ENCODE data around the gene SDF4.

DNA sequence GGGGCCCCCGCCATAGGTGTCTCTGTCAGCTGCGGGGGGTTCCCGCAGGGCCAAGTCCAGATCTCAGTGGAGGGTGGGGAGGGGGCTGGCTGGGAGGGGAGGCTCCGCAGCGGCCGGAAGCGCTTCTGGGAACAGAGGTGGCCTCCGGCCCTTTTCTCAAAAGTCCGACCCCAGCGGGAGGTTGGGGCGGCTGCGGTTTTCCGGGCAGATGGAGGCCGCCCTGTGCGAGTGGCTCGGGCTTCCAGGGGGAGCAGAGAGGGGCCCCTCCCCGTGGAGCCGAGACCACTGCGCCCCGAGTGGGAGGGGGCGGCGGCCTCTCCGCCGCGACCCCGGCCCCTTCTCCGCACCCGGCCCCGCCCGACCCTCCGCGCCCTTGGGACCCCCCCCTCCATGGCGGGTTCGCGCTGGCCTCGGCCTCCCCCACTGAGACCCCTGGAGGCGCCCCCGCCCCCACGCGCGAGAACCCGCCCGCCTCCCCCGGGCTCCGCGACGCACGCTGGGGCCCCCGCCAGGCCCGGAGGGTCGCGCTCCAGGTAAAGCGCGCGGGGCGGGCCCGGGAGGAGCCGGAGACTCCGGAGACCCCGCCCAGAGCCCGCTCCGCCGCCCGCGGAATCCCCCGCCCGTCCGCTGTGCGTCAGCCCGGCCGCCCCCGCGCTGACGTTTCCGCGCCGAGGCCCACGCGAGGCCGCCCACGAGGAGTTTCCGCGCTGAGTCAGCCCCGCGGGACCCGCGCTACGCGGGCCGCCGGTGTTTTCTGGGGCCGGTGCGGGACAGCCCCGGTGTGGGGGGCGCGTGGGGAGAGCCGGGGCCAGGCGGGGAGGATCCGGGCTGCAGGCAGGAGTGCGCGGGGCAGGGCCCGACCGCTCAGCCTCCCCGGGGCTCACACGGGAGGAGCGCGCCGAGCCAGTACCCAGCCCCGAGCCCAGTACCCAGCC is 30.7 kb downstream of the SDF4 start:
- TF ChIP-seq FOXM1 (IDR thresholded peaks at IDR 0.05; ENCODE audit: borderline replicate concordance) (0 out of 2 replicates have a peak, but pooled peaks have one; percentile 54), ELF4 (IDR thresholded peaks at IDR 0.05) (no peak), BHLHE40 (IDR thresholded peaks at IDR 0.05; ENCODE audit: borderline replicate concordance) (no peak), NFRKB (IDR thresholded peaks at IDR 0.05) (no peak), ZNF384 (IDR thresholded peaks at IDR 0.05) (no peak), FOXA1 (IDR thresholded peaks at IDR 0.05) (no peak), SP1 (IDR thresholded peaks at IDR 0.05) (no peak), FOXK2 (IDR thresholded peaks at IDR 0.05) (no peak), TARDBP (IDR thresholded peaks at IDR 0.05) (0 out of 2 replicates have a peak, but pooled peaks have one; percentile 39), HDGF (IDR thresholded peaks at IDR 0.05; ENCODE audit: borderline replicate concordance) (no peak), L3MBTL2 (conservative IDR thresholded peaks at IDR 0.05) (no peak), ARNT (IDR thresholded peaks at IDR 0.05) (no peak)
